Upper lobe of right lung (tissue), 1 donor: ENCODE measurements around the gene WDR37. TPM values are rescaled to one million over a fixed set of nuclear protein-coding genes. Genes with fewer than 3 reads are reported as not detected.

Experiments used
- ATAC-seq: fragments of 200-7000 bp; cut with Tn5 transposase; one replicate; pipeline ENCODE4 v1.9.1; 2020; ENCODE audit warnings: mild to moderate bottlenecking, moderate library complexity
- DNase-seq: peaks from one replicate; pipeline ENCODE4 v3.0.0-alpha.2; 2020
- H3K27ac ChIP-seq: fragments of 200-600 bp; one replicate; pipeline ENCODE4 v1.8.0; 2022
- H3K27me3 ChIP-seq: fragments of 200-600 bp; one replicate; pipeline ENCODE4 v1.8.0; 2022; ENCODE audit warnings: mild to moderate bottlenecking
- H3K36me3 ChIP-seq: fragments of 200-600 bp; one replicate; pipeline ENCODE4 v1.8.0; 2022
- H3K4me1 ChIP-seq: fragments of 200-600 bp; one replicate; pipeline ENCODE4 v1.8.0; 2022
- H3K4me3 ChIP-seq: fragments of 200-600 bp; one replicate; pipeline ENCODE4 v1.8.0; 2022; ENCODE audit warnings: mild to moderate bottlenecking
- H3K9me3 ChIP-seq: fragments of 200-600 bp; one replicate; pipeline ENCODE4 v1.8.0; 2022
- CTCF ChIP-seq: fragments of 200-600 bp; IDR thresholded peaks from one replicate; pipeline ENCODE4 v1.8.0; 2022; ENCODE audit warnings: antibody characterized with exemption
- intact Hi-C: fragments of 100-400 bp; cut with DNase I; formaldehyde crosslinking; loops from one replicate; pipeline ENCODE4 v1.11.0; 2022
- total RNA-seq: library from RNA; stranded (reverse); fragmentation: NEBNext Ultra II Directional; extraction: Animal tissue kit (Norgen Biotek cat#: 25700); gene quantifications from one replicate; pipeline ENCODE4 v1.2.1, GENCODE V29; 2021
- donor health status: DM: no; HTN: yes; CAD: no; lungs with severe emphysema.

The WDR37 gene
- total RNA-seq, 1 donor from 2014 or later, result 19.9 TPM

GRCh38 chr10:1024103-1024502 is 32.1 kb upstream of the WDR37 start:
- Histone ChIP-seq H3K36me3 (peaks cover 7% of the 10 kb centered on the region), H3K4me1 (no peaks in the 10 kb centered on the region), H3K27ac (no peak overlapping the region), H3K9me3 (no peaks in the 10 kb centered on the region), H3K27me3 (no peaks in the 10 kb centered on the region), H3K4me3 (no peak overlapping the region)
- ATAC-seq (no peak), DNase-seq (no peak)
- no peak for TF ChIP-seq CTCF
- intact Hi-C loops, result no loop called here

GRCh38 chr10:1025683-1026082 is 30.5 kb upstream of the WDR37 start, which contains the start of gene IDI2:
Gene IDI2, minus strand, starts transcription at chr10:1025859. Its CDS starts 1,136 bp downstream, at chr10:1024723.
- TF ChIP-seq CTCF, result no peak
- H3K4me3 ChIP-seq, result no peak within 1 kb of the TSS

GRCh38 chr10:1026578-1026977 is 29.6 kb upstream of the WDR37 start:
- no peaks in the 10 kb centered on the region for H3K27me3 ChIP-seq
- no peak for ATAC-seq
- H3K4me3 ChIP-seq, result no peak overlapping the region
- H3K4me1 ChIP-seq, result no peaks in the 10 kb centered on the region
- no peaks in the 10 kb centered on the region for H3K36me3 ChIP-seq
- DNase-seq, result no peak
- TF ChIP-seq CTCF, result no peak
- H3K9me3 ChIP-seq, result no peaks in the 10 kb centered on the region
- intact Hi-C loops, result no loop called here
- H3K27ac ChIP-seq, result no peak overlapping the region

More at GRCh38 chr10:1025683-1026082, 30.5 kb upstream of the WDR37 start, which contains the start of gene IDI2:
- Histone ChIP-seq H3K27ac (no peak within 1 kb of the TSS), H3K4me1 (no peaks in the 10 kb centered on the region), H3K36me3 (no peaks in the 10 kb centered on the region), H3K9me3 (no peaks in the 10 kb centered on the region), H3K27me3 (no peaks in the 10 kb centered on the region)
- ATAC-seq, result no peak
- no peak for DNase-seq
- intact Hi-C loops, result no loop called here

GRCh38 chr10:1029838-1030237 is 26.3 kb upstream of the WDR37 start:
- no peak overlapping the region for H3K27ac ChIP-seq
- no peak overlapping the region for H3K4me3 ChIP-seq
- H3K36me3 ChIP-seq, result no peaks in the 10 kb centered on the region
- ATAC-seq, result no peak
- TF ChIP-seq CTCF, result no peak
- DNase-seq, result no peak
- H3K4me1 ChIP-seq, result no peaks in the 10 kb centered on the region
- H3K9me3 ChIP-seq, result no peaks in the 10 kb centered on the region
- no peaks in the 10 kb centered on the region for H3K27me3 ChIP-seq
- intact Hi-C loops, result no loop called here

- H3K9me3 ChIP-seq, result no peaks in the 10 kb centered on the region
- intact Hi-C loops, result no loop called here
- TF ChIP-seq CTCF, result no peak
- ATAC-seq, result no peak
- no peak for DNase-seq
- H3K4me1 ChIP-seq, result no peaks in the 10 kb centered on the region
- no peak overlapping the region for H3K4me3 ChIP-seq
- no peaks in the 10 kb centered on the region for H3K36me3 ChIP-seq
- no peak overlapping the region for H3K27ac ChIP-seq
- no peaks in the 10 kb centered on the region for H3K27me3 ChIP-seq
These were observed 22.6 kb upstream of the WDR37 start for GRCh38 chr10:1033601-1034000.

- Histone ChIP-seq H3K27ac (no peak overlapping the region), H3K4me1 (no peaks in the 10 kb centered on the region), H3K27me3 (no peaks in the 10 kb centered on the region), H3K36me3 (peaks cover 8% of the 10 kb centered on the region), H3K4me3 (no peak overlapping the region), H3K9me3 (no peaks in the 10 kb centered on the region)
- DNase-seq (no peak), ATAC-seq (no peak)
- no peak for TF ChIP-seq CTCF
- intact Hi-C loops, result no loop called here
These were observed 21.4 kb upstream of the WDR37 start for GRCh38 chr10:1034758-1035157.
